KBM-7 (cell line): ENCODE data around the gene MACROD2.

Experiments used
- DNase-seq: peaks from one replicate; pipeline ENCODE4 v3.0.0-alpha.2; 2015
- in situ Hi-C: fragments of 300-500 bp; cut with MboI; formaldehyde crosslinking; loops from 2 replicates; pipeline ENCODE4 v1.14.3; 2020; ENCODE audit warnings: low sequenced_read_pairs, low pct_unique_long_range_greater_than_20kb, mixed read lengths

Gene MACROD2

DNA sequence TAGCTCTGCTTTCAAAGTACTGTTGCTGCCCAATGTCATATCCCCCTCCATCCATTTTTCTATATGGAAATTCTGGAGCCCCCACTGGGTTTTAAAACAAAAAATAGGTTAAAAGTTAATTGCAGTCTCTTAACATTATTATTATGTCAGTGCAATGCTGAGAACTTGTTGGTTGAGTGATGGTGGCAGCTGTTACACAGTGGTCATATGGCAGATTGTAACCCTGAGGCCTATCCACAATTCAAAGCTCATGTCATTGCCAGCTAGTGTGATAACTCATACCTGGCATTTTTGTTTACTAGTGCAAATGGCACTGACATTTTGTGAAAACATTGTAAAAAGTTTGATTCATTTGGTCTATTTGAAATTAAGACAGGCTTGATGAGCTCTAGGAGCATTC, 647.8 kb downstream of the MACROD2 start:
- in situ Hi-C loops, result no loop called here
- no peak for DNase-seq

DNA sequence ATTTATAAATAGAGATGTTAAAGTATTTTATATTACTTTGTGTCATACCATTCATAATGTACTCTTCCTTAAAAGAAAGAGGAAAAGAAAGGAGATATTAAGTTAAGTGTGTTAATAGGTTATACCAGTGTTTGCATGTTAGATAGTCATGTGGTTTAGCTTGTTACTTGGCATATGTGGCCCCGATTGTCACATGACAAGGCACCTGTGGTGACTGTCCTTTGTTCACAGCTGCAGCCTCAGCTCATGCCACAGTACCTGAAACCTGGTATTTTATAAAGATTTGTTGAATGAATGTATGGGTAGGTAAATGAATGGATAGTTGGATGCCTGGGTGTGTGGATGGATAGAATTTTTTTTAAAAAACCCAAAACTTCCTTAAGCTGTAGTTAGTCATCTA, 648.2 kb downstream of the MACROD2 start:
- in situ Hi-C loops, result no loop called here
- no peak for DNase-seq

DNA sequence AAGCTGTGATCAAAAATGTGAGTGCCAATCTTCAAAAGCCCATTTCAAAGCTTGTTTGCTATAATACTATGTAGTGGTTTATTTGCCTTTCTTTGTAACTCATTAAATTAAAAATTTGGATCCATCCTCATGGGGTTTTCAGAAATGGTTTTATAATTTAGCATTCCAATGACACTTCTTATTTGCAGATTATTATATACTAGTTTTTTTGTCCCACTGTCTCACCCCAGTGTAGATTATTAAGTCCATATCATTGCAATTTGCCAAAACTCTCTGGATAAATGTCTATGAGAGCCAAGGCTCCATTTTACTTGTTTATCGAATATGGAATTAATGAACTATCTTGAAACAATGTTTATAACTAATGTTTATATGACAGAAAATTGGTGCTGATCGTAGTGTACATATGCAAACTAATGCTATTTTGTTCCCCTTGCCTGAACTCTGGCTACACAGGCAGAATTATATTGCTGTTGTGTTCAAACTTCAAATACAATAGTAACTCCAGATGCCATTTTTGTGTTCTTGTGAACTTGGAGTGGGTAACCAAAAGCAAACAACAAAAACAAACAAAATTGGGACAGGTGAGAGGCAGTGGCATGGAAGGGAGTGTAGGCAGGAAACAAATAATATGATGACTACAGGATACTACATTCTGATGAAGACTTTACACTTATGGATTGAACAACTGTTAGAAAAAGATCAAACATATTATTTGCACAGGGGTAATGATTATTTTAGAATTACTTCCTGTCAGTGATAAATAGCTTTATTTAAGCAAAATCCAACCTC, 649.2 kb downstream of the MACROD2 start:
- in situ Hi-C loops, result no loop called here
- DNase-seq, result no peak

DNA sequence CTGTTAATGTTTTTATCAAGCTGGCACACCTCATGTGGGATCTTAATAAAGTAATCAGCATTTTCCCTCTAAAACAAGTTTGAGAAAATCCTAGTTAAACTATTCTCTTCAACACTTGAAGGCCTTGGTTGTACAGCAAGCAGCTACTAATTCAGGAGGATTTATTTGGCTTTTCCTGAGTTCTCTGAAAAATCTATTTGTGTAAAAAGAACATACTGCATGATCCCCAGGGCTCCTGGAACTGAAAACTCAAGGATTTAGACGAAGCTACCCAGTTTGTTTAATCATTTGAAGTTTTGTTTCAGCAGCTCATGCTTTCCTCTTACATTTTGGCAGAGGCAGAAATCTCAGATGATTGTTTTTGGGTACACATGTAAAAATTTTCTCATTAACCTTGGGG, 651.7 kb downstream of the MACROD2 start:
- DNase-seq, result no peak
- in situ Hi-C loops, result no loop called here

GRCh38 chr20:14649662-14650061, 654.3 kb downstream of the MACROD2 start:
- DNase-seq, result no peak
- in situ Hi-C loops, result no loop called here

GRCh38 chr20:14657266-14658005, 662.1 kb downstream of the MACROD2 start:
- in situ Hi-C loops, result no loop called here
- no peak for DNase-seq

- DNase-seq, result no peak
- in situ Hi-C loops, result no loop called here
Observed at GRCh38 chr20:14664101-14664500, 668.8 kb downstream of the MACROD2 start.

DNA sequence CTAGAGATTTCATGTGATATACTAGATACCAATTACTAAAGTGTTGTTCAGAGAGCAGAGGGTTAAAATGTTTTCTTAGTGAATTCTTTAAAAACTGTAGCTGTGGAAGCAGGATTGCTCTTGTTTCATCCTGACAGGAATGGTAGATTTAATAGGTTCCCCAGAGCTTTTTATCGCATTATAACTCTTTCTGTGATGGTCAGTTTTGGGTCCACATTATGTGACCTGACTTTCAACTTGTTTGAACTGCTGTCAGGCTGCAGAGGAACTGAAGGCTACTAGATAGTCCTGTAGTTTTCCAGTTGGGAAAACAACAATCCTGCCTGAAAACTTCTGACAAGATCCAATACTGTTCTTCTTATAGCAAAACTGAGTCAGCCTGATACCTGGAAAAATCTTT, 671.4 kb downstream of the MACROD2 start:
- no peak for DNase-seq
- in situ Hi-C loops, result no loop called here

DNA sequence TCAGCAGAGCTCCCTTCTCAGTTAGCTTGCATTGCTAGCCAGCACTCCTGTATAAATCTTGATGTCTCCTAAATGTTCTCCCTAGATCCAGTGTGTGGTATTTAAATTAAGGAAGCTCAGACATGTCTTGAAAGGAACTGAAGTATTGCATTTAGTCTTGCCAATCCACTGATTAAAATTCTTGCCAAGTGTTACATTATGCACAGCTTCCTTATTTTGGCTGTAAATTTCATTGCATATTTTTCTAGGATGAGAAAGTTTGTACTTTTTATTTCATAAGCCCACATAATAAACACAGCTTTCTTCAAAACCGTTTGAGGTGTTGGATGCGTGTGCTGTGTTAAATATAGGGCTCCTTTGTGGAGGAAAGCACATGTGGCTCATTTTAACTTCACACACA, 671.9 kb downstream of the MACROD2 start:
- DNase-seq, result no peak
- in situ Hi-C loops, result no loop called here

- in situ Hi-C loops, result no loop called here
- DNase-seq, result no peak
Observed at GRCh38 chr20:14672066-14672465, 676.8 kb downstream of the MACROD2 start.

- in situ Hi-C loops, result no loop called here
- no peak for DNase-seq
Observed at GRCh38 chr20:14673164-14673563, 677.8 kb downstream of the MACROD2 start.

DNA sequence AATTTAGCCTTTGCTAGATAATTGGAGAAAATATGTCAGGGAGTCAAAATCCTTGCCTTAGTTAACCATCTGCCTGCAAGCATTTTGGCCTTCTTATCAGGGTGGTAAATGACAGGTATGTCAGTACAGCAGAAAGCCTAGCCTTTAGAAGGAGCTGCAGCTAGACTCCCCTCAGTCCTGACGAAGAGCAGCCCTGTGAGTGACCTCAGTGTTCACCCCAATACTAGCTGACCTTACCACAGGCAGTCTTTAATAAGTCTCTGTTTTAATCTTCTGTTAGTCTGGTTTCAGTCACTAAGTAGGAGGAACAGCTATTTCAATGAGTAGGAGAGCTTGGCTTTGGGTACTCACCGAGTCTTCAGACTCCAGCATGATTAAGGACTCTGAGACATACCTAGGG, 682.1 kb downstream of the MACROD2 start:
- in situ Hi-C loops, result no loop called here
- no peak for DNase-seq

DNA sequence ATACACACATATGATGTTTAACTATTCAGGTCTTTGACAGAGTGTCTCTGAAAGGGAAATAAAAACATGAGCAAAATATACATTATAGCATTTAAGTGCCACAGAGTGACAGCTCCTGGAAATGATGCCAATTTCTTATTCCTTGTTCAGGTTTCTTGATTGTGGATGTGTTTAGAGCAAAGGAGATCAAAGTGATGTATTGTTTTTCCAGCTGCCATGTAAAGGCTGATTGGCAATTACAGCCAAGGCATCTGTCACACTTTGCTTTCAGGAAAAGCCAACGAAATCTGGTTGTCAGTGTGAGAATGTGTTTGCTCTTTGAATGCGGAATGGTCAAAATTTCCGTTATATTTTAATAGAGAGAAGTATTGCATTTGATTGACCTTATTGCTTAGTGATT, 689.9 kb downstream of the MACROD2 start:
- no peak for DNase-seq
- in situ Hi-C loops, result no loop called here

GRCh38 chr20:14687313-14687712, 692.0 kb downstream of the MACROD2 start:
- in situ Hi-C loops, result no loop called here
- DNase-seq, result no peak

GRCh38 chr20:14688005-14688404, 692.7 kb downstream of the MACROD2 start:
- in situ Hi-C loops, result no loop called here
- no peak for DNase-seq

GRCh38 chr20:14691994-14692393, 696.7 kb downstream of the MACROD2 start:
- in situ Hi-C loops, result no loop called here

DNA sequence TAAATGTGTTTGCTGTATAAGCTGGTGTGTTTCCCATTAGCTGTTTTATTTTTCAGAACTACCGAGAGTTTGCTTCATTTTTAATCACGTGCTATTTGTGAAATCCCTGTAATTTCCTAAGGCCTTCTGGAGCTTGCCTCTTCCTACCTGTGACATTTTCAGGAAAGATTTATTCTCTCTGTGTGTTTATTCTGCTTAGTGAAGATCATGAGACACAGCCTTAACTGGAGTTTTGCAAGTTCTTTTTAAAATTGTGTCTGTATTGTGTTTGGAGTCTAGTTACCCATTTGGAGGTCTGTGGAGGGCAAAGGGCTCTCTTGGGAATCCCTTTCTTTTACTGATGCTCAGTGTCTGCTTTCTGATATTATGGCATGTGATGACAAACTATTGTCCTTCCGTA, 701.2 kb downstream of the MACROD2 start:
- no peak for DNase-seq
- in situ Hi-C loops, result no loop called here

More at GRCh38 chr20:14691994-14692393, 696.7 kb downstream of the MACROD2 start:
- no peak for DNase-seq

- no peak for DNase-seq
- in situ Hi-C loops, result no loop called here
Observed at GRCh38 chr20:14696937-14697336, 701.6 kb downstream of the MACROD2 start.

DNA sequence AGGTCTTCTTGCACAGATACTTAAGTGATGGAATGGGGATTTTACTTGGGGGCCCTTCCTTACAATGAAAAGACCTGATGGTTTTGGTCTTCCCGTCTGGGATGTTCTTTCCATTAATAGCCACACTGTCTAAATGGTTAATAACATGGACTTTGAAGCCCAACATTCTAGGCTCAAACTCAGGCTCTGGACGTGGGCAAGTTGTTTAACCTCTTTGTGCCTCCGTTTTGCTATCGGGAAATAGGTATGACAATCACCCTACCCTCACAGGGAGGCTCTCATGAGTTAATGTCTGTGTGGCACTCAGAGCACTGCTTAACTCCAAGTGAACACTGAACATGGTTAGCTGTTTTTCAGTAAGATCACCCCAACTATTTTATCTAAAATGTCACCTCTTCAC, 702.8 kb downstream of the MACROD2 start:
- no peak for DNase-seq
- in situ Hi-C loops, result no loop called here

DNA sequence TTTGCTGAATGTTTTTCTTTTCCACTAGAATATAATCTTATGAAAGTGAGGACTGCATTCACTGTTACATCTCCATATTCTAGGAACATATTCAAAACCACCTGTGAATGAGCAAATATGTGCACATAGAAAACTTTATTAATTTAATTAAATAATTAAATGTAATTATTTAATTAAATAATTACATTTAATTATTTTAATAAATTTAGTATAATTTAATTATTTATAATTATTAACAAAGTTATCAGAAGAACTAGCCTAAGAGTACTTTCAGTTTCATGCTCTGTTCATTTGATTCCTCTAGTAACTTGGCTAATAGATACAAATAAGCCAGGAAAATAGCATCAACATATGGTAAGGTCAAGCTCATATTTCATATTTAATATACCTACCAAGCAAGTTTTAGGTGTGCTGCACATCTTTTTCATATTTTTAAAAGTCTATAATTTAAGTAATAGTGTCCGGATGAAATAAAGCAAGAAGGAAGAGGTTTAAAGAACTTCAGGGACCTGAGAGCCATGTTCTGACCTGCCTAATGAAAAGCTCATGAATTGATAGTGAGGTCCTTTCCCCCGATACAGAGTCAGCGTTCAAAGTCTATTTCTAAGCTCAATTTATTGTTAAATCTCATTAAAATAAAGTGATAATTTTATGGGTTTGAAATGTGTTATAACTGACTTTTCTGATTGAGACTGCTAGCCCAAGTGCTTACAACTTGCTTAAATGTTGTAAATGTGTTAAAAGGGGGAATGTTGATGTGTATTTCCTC, 703.5 kb downstream of the MACROD2 start:
- no peak for DNase-seq
- in situ Hi-C loops, result no loop called here
